Measurements from ENCODE around the gene PPIL6.
A peak's percentile ranks its signal among the peaks of the same experiment; 100 is the strongest.

Gene PPIL6

GRCh38 chr6:109440331-109441068 is at the start of gene PPIL6, which contains the start of gene SMPD2:
Gene PPIL6, minus strand, starts transcription at chr6:109440628. Its CDS starts 38 bp downstream, at chr6:109440590.
Gene SMPD2, plus strand, starts transcription at chr6:109440724. Its CDS starts 398 bp downstream, at chr6:109441122.
- DNase-seq = peak; percentile 78

GRCh38 chr6:109488001-109488400 is 47.6 kb upstream of the PPIL6 start:
- no peak for DNase-seq

- no peak for DNase-seq
Measured at GRCh38 chr6:109486068-109486467, 45.6 kb upstream of the PPIL6 start.

GRCh38 chr6:109485266-109485935 is 45.0 kb upstream of the PPIL6 start:
- no peak for DNase-seq

- DNase-seq = no peak
Measured at GRCh38 chr6:109484122-109484521, 43.7 kb upstream of the PPIL6 start.

- no peak for DNase-seq
Measured at GRCh38 chr6:109483735-109484057, 43.3 kb upstream of the PPIL6 start.

- peak; percentile 93 for DNase-seq
Measured at GRCh38 chr6:109482905-109483734, 42.7 kb upstream of the PPIL6 start, which contains the start of gene ZBTB24. Gene ZBTB24, minus strand, starts transcription at chr6:109483219. Its CDS starts 1,193 bp downstream, at chr6:109482026.

- DNase-seq = no peak
Measured at GRCh38 chr6:109480993-109481480, 40.6 kb upstream of the PPIL6 start.

GRCh38 chr6:109478841-109479624 is 38.6 kb upstream of the PPIL6 start:
- no peak for DNase-seq

GRCh38 chr6:109478222-109478805 is 37.9 kb upstream of the PPIL6 start:
- DNase-seq = no peak

- DNase-seq = no peak
Measured at GRCh38 chr6:109477725-109478124, 37.3 kb upstream of the PPIL6 start.

- DNase-seq = no peak
Measured at GRCh38 chr6:109477184-109477583, 36.8 kb upstream of the PPIL6 start.

GRCh38 chr6:109475625-109476024 is 35.2 kb upstream of the PPIL6 start:
- no peak for DNase-seq

GRCh38 chr6:109474995-109475394 is 34.6 kb upstream of the PPIL6 start:
- DNase-seq = no peak

GRCh38 chr6:109473120-109473519 is 32.7 kb upstream of the PPIL6 start:
- no peak for DNase-seq

GRCh38 chr6:109472132-109472995 is 31.9 kb upstream of the PPIL6 start:
- no peak for DNase-seq

- DNase-seq = no peak
Measured at GRCh38 chr6:109471105-109471810, 30.8 kb upstream of the PPIL6 start.

- DNase-seq = no peak
Measured at GRCh38 chr6:109469591-109470189, 29.3 kb upstream of the PPIL6 start.

- no peak for DNase-seq
Measured at GRCh38 chr6:109467696-109468095, 27.3 kb upstream of the PPIL6 start.
